ENCODE measurements around the gene COL15A1. TPM values are rescaled to one million over a fixed set of nuclear protein-coding genes. Genes with fewer than 3 reads are reported as not detected.

Gene COL15A1
- total and polyA plus RNA-seq, 5 donors from 2014 or later, result 0.03 to 0.10 (median 0.06) TPM; not detected in 2

- Mint-ChIP-seq H3K9me3 (peaks cover 0 to 2% (median 0%) of the 10 kb centered on the region in 7 donors), H3K27ac (no peak overlapping the region), H3K27me3 (peaks cover 44% of the 10 kb centered on the region), H3K36me3 (no peaks in the 10 kb centered on the region), H3K4me3 (no peak overlapping the region), H3K4me1 (no peaks in the 10 kb centered on the region)
- H3K4me1 ChIP-seq (ENCODE audit: control insufficient read depth, insufficient read depth, low read length, poor library complexity, severe bottlenecking), result no peaks in the 10 kb centered on the region
- ATAC-seq (ENCODE audit: low read depth in 2 of 2) (no peak), DNase-seq (no peak)
- H3K27ac ChIP-seq (ENCODE audit: insufficient read depth, low read length, poor library complexity, severe bottlenecking), result no peak overlapping the region
- no peaks in the 10 kb centered on the region for H3K9me3 ChIP-seq (ENCODE audit: control insufficient read depth in 2 of 2, low read length in 2 of 2)
- H3K27me3 ChIP-seq (ENCODE audit: control insufficient read depth, insufficient read depth, low read length), result no peaks in the 10 kb centered on the region
- H3K4me3 ChIP-seq (ENCODE audit: low read depth, low read length), result no peak overlapping the region
- H3K36me3 ChIP-seq (ENCODE audit: control insufficient read depth, insufficient read depth, low read length), result no peaks in the 10 kb centered on the region
Observed at GRCh38 chr9:98927724-98928123, 16.0 kb upstream of the COL15A1 start.

GRCh38 chr9:98929071-98929470 is 14.6 kb upstream of the COL15A1 start:
- H3K27me3 Mint-ChIP-seq, result peaks cover 41% of the 10 kb centered on the region
- H3K36me3 Mint-ChIP-seq, result no peaks in the 10 kb centered on the region
- Histone ChIP-seq H3K4me3 (ENCODE audit: low read depth, low read length) (no peak overlapping the region), H3K27me3 (ENCODE audit: control insufficient read depth, insufficient read depth, low read length) (no peaks in the 10 kb centered on the region), H3K27ac (ENCODE audit: insufficient read depth, low read length, poor library complexity, severe bottlenecking) (no peak overlapping the region), H3K4me1 (ENCODE audit: control insufficient read depth, insufficient read depth, low read length, poor library complexity, severe bottlenecking) (no peaks in the 10 kb centered on the region), H3K9me3 (ENCODE audit: control insufficient read depth in 2 of 2, low read length in 2 of 2) (no peaks in the 10 kb centered on the region), H3K36me3 (ENCODE audit: control insufficient read depth, insufficient read depth, low read length) (no peaks in the 10 kb centered on the region)
- peaks cover 0 to 2% (median 0%) of the 10 kb centered on the region in 7 donors for H3K9me3 Mint-ChIP-seq
- no peaks in the 10 kb centered on the region for H3K4me1 Mint-ChIP-seq
- ATAC-seq (ENCODE audit: low read depth in 2 of 2) (no peak), DNase-seq (no peak)
- H3K4me3 Mint-ChIP-seq, result no peak overlapping the region
- H3K27ac Mint-ChIP-seq, result no peak overlapping the region

GRCh38 chr9:98929895-98930341 is 13.8 kb upstream of the COL15A1 start:
- Mint-ChIP-seq H3K4me3 (no peak overlapping the region), H3K4me1 (no peaks in the 10 kb centered on the region), H3K36me3 (no peaks in the 10 kb centered on the region), H3K27ac (no peak overlapping the region), H3K27me3 (peaks cover 35% of the 10 kb centered on the region), H3K9me3 (peaks cover 0 to 2% (median 0%) of the 10 kb centered on the region in 7 donors)
- Histone ChIP-seq H3K9me3 (ENCODE audit: control insufficient read depth in 2 of 2, low read length in 2 of 2) (no peaks in the 10 kb centered on the region), H3K4me3 (ENCODE audit: low read depth, low read length) (no peak overlapping the region), H3K27ac (ENCODE audit: insufficient read depth, low read length, poor library complexity, severe bottlenecking) (no peak overlapping the region), H3K36me3 (ENCODE audit: control insufficient read depth, insufficient read depth, low read length) (no peaks in the 10 kb centered on the region), H3K4me1 (ENCODE audit: control insufficient read depth, insufficient read depth, low read length, poor library complexity, severe bottlenecking) (no peaks in the 10 kb centered on the region), H3K27me3 (ENCODE audit: control insufficient read depth, insufficient read depth, low read length) (no peaks in the 10 kb centered on the region)
- no peak for DNase-seq
- no peak for ATAC-seq (ENCODE audit: low read depth in 2 of 2)

GRCh38 chr9:98930792-98931191 is 12.9 kb upstream of the COL15A1 start:
- Histone ChIP-seq H3K27ac (ENCODE audit: insufficient read depth, low read length, poor library complexity, severe bottlenecking) (no peak overlapping the region), H3K9me3 (ENCODE audit: control insufficient read depth in 2 of 2, low read length in 2 of 2) (no peaks in the 10 kb centered on the region), H3K27me3 (ENCODE audit: control insufficient read depth, insufficient read depth, low read length) (peaks cover 2% of the 10 kb centered on the region), H3K4me3 (ENCODE audit: low read depth, low read length) (no peak overlapping the region), H3K4me1 (ENCODE audit: control insufficient read depth, insufficient read depth, low read length, poor library complexity, severe bottlenecking) (no peaks in the 10 kb centered on the region), H3K36me3 (ENCODE audit: control insufficient read depth, insufficient read depth, low read length) (no peaks in the 10 kb centered on the region)
- Mint-ChIP-seq H3K27ac (no peak overlapping the region), H3K4me1 (no peaks in the 10 kb centered on the region), H3K9me3 (peaks cover 0 to 2% (median 0%) of the 10 kb centered on the region in 7 donors), H3K36me3 (no peaks in the 10 kb centered on the region), H3K27me3 (peaks cover 37% of the 10 kb centered on the region), H3K4me3 (no peak overlapping the region)
- ATAC-seq (ENCODE audit: low read depth in 2 of 2), result no peak
- DNase-seq, result no peak

- no peak for ATAC-seq (ENCODE audit: low read depth in 2 of 2)
- Histone ChIP-seq H3K9me3 (ENCODE audit: control insufficient read depth in 2 of 2, low read length in 2 of 2) (no peaks in the 10 kb centered on the region), H3K27ac (ENCODE audit: insufficient read depth, low read length, poor library complexity, severe bottlenecking) (no peak overlapping the region), H3K27me3 (ENCODE audit: control insufficient read depth, insufficient read depth, low read length) (peaks cover 2% of the 10 kb centered on the region), H3K4me3 (ENCODE audit: low read depth, low read length) (no peak overlapping the region), H3K4me1 (ENCODE audit: control insufficient read depth, insufficient read depth, low read length, poor library complexity, severe bottlenecking) (no peaks in the 10 kb centered on the region), H3K36me3 (ENCODE audit: control insufficient read depth, insufficient read depth, low read length) (no peaks in the 10 kb centered on the region)
- H3K4me3 Mint-ChIP-seq, result no peak overlapping the region
- no peak overlapping the region for H3K27ac Mint-ChIP-seq
- H3K4me1 Mint-ChIP-seq, result no peaks in the 10 kb centered on the region
- H3K9me3 Mint-ChIP-seq, result peaks cover 0 to 2% (median 0%) of the 10 kb centered on the region in 7 donors
- no peak for DNase-seq
- H3K27me3 Mint-ChIP-seq, result peaks cover 40% of the 10 kb centered on the region
- no peaks in the 10 kb centered on the region for H3K36me3 Mint-ChIP-seq
Observed at GRCh38 chr9:98931600-98932389, 11.9 kb upstream of the COL15A1 start.

- no peak overlapping the region for H3K4me3 ChIP-seq (ENCODE audit: low read depth, low read length)
- no peak for ATAC-seq (ENCODE audit: low read depth in 2 of 2)
- no peaks in the 10 kb centered on the region for H3K9me3 ChIP-seq (ENCODE audit: control insufficient read depth in 2 of 2, low read length in 2 of 2)
- no peaks in the 10 kb centered on the region for H3K4me1 ChIP-seq (ENCODE audit: control insufficient read depth, insufficient read depth, low read length, poor library complexity, severe bottlenecking)
- no peak overlapping the region for H3K27ac Mint-ChIP-seq
- peaks cover 30% of the 10 kb centered on the region for H3K27me3 Mint-ChIP-seq
- peak in 1 of 3 donors; percentile 3 for DNase-seq
- peaks cover 5% of the 10 kb centered on the region for H3K27me3 ChIP-seq (ENCODE audit: control insufficient read depth, insufficient read depth, low read length)
- H3K27ac ChIP-seq (ENCODE audit: insufficient read depth, low read length, poor library complexity, severe bottlenecking), result no peak overlapping the region
- H3K4me3 Mint-ChIP-seq, result no peak overlapping the region
- no peaks in the 10 kb centered on the region for H3K4me1 Mint-ChIP-seq
- H3K36me3 ChIP-seq (ENCODE audit: control insufficient read depth, insufficient read depth, low read length), result no peaks in the 10 kb centered on the region
- H3K36me3 Mint-ChIP-seq, result no peaks in the 10 kb centered on the region
- H3K9me3 Mint-ChIP-seq, result peaks cover 0 to 2% (median 0%) of the 10 kb centered on the region in 7 donors
Observed at GRCh38 chr9:98933185-98933584, 10.5 kb upstream of the COL15A1 start.

- peaks cover 33% of the 10 kb centered on the region for H3K27me3 Mint-ChIP-seq
Observed at GRCh38 chr9:98933890-98934289, 9.8 kb upstream of the COL15A1 start.

GRCh38 chr9:98935071-98935505 is 8.6 kb upstream of the COL15A1 start:
- no peaks in the 10 kb centered on the region for H3K36me3 Mint-ChIP-seq
- DNase-seq (no peak), ATAC-seq (ENCODE audit: low read depth in 2 of 2) (no peak)
- Histone ChIP-seq H3K4me3 (ENCODE audit: low read depth, low read length) (no peak overlapping the region), H3K4me1 (ENCODE audit: control insufficient read depth, insufficient read depth, low read length, poor library complexity, severe bottlenecking) (no peaks in the 10 kb centered on the region), H3K36me3 (ENCODE audit: control insufficient read depth, insufficient read depth, low read length) (no peaks in the 10 kb centered on the region), H3K27me3 (ENCODE audit: control insufficient read depth, insufficient read depth, low read length) (peaks cover 11% of the 10 kb centered on the region), H3K9me3 (ENCODE audit: control insufficient read depth in 2 of 2, low read length in 2 of 2) (no peaks in the 10 kb centered on the region), H3K27ac (ENCODE audit: insufficient read depth, low read length, poor library complexity, severe bottlenecking) (no peak overlapping the region)
- H3K4me3 Mint-ChIP-seq, result no peak overlapping the region
- H3K9me3 Mint-ChIP-seq, result peaks cover 0 to 2% (median 0%) of the 10 kb centered on the region in 7 donors
- H3K27ac Mint-ChIP-seq, result no peak overlapping the region
- no peaks in the 10 kb centered on the region for H3K4me1 Mint-ChIP-seq
- H3K27me3 Mint-ChIP-seq, result peaks cover 24% of the 10 kb centered on the region

More at GRCh38 chr9:98933890-98934289, 9.8 kb upstream of the COL15A1 start:
- Mint-ChIP-seq H3K9me3 (peaks cover 0 to 2% (median 0%) of the 10 kb centered on the region in 7 donors), H3K27ac (no peak overlapping the region), H3K36me3 (no peaks in the 10 kb centered on the region), H3K4me1 (no peaks in the 10 kb centered on the region), H3K4me3 (no peak overlapping the region)
- no peak overlapping the region for H3K27ac ChIP-seq (ENCODE audit: insufficient read depth, low read length, poor library complexity, severe bottlenecking)
- no peaks in the 10 kb centered on the region for H3K9me3 ChIP-seq (ENCODE audit: control insufficient read depth in 2 of 2, low read length in 2 of 2)
- no peaks in the 10 kb centered on the region for H3K4me1 ChIP-seq (ENCODE audit: control insufficient read depth, insufficient read depth, low read length, poor library complexity, severe bottlenecking)
- peaks cover 10% of the 10 kb centered on the region for H3K27me3 ChIP-seq (ENCODE audit: control insufficient read depth, insufficient read depth, low read length)
- ATAC-seq (ENCODE audit: low read depth in 2 of 2), result no peak
- H3K36me3 ChIP-seq (ENCODE audit: control insufficient read depth, insufficient read depth, low read length), result no peaks in the 10 kb centered on the region
- no peak overlapping the region for H3K4me3 ChIP-seq (ENCODE audit: low read depth, low read length)
- DNase-seq, result no peak

All from CD4-positive, CD25-positive, alpha-beta regulatory T cell (primary cell).